SK-N-SH (cell line): ENCODE results near the gene DPEP2NB. TPM values are rescaled to one million over a fixed set of nuclear protein-coding genes. Genes with fewer than 3 reads are reported as not detected.

ENCODE experiments used
- CTCF ChIA-PET: fragments of 300-600, 350-600 bp; formaldehyde crosslinking; extraction: SDS; loops from one replicate; lab custom pipeline; 2021; lab: Yijun Ruan, JAX
- POLR2A ChIA-PET: fragments of 350-600 bp; sonication (Branson Sonifier 250); formaldehyde crosslinking; extraction: SDS; loops from one replicate; lab custom pipeline; 2020; ENCODE audit warnings: antibody characterized with exemption, inconsistent platforms; lab: Yijun Ruan, JAX
- DNase-seq: peaks from one replicate; pipeline ENCODE4 v3.0.0; 2012
- H2AFZ ChIP-seq: fragments of 200-600 bp; sonication (generic); 2 replicates; pipeline ENCODE4 v1.8.1; 2016; ENCODE audit warnings: antibody characterized with exemption, mild to moderate bottlenecking, low read depth
- H3F3A ChIP-seq: fragments of 200-600 bp; sonication (generic); replicated peaks from 2 replicates; pipeline ENCODE3; 2016; ENCODE audit warnings: antibody characterized with exemption, mild to moderate bottlenecking; ENCODE audit not compliant: insufficient read depth
- H3K27ac ChIP-seq, 2 experiments: fragments of 200-500 bp in 1 of 2; fragments of 200-600 bp in 1 of 2; sonication (Bioruptor generic) in 1 of 2; sonication (generic), shearing (Covaris generic) in 1 of 2; 2 replicates each; pipeline versions ENCODE4 v1.5.1 to v1.6.1; 2014 to 2016; ENCODE audit warnings: low read depth in 2 of 2, inconsistent platforms in 1 of 2, low read length in 1 of 2, mild to moderate bottlenecking in 1 of 2, mixed read lengths in 1 of 2
- H3K27me3 ChIP-seq: fragments of 200-600 bp; sonication (generic), shearing (Covaris generic); 2 replicates; pipeline ENCODE4 v1.6.1; 2016; ENCODE audit warnings: mixed run types; ENCODE audit not compliant: insufficient read depth
- H3K36me3 ChIP-seq, 2 experiments: fragments of 200-500 bp in 1 of 2; fragments of 200-600 bp in 1 of 2; sonication (Bioruptor generic) in 1 of 2; sonication (generic) in 1 of 2; replicated peaks in 1 of 2; 2 replicates each; pipeline versions ENCODE3 to v1.5.1; 2014 to 2016; ENCODE audit warnings: low read length in 1 of 2, mild to moderate bottlenecking in 1 of 2; ENCODE audit not compliant: insufficient read depth in 2 of 2, control insufficient read depth in 1 of 2
- H3K4me1 ChIP-seq, 2 experiments: fragments of 200-500 bp in 1 of 2; fragments of 200-600 bp in 1 of 2; sonication (Bioruptor generic) in 1 of 2; sonication (generic), shearing (Covaris generic) in 1 of 2; 2 replicates each; pipeline versions ENCODE4 v1.5.1 to v1.6.1; 2014 to 2016; ENCODE audit warnings: low read depth in 1 of 2, low read length in 1 of 2, mixed run types in 1 of 2; ENCODE audit not compliant: insufficient read depth in 2 of 2, control insufficient read depth in 1 of 2
- H3K4me2 ChIP-seq: fragments of 200-600 bp; sonication (generic), shearing (Covaris generic); 2 replicates; pipeline ENCODE4 v1.6.1; 2017; ENCODE audit warnings: mixed run types
- H3K4me3 ChIP-seq, 2 experiments: fragments of 200-500 bp in 1 of 2; fragments of 200-600 bp in 1 of 2; sonication (Bioruptor generic) in 1 of 2; sonication (generic), shearing (Covaris generic) in 1 of 2; 2 replicates each; pipeline versions ENCODE4 v1.5.1 to v1.8.1; 2014 to 2016; ENCODE audit warnings: low read depth in 2 of 2, inconsistent platforms in 1 of 2, low read length in 1 of 2, mild to moderate bottlenecking in 1 of 2, mixed read lengths in 1 of 2, moderate library complexity in 1 of 2
- H3K79me2 ChIP-seq: fragments of 200-600 bp; sonication (generic); 2 replicates; pipeline ENCODE4 v1.8.1; 2017; ENCODE audit warnings: mild to moderate bottlenecking; ENCODE audit not compliant: insufficient read depth
- H3K9ac ChIP-seq: fragments of 200-600 bp; sonication (generic); 2 replicates; pipeline ENCODE4 v1.6.1; 2017; ENCODE audit warnings: mixed run types
- H3K9me2 ChIP-seq: fragments of 200-600 bp; sonication (generic); 2 replicates; pipeline ENCODE4 v1.6.1; 2017; ENCODE audit warnings: mixed run types
- H3K9me3 ChIP-seq: fragments of 200-600 bp; sonication (generic); 2 replicates; pipeline ENCODE4 v1.6.1; 2017; ENCODE audit warnings: mixed run types, mild to moderate bottlenecking, moderate library complexity
- H4K20me1 ChIP-seq: fragments of 200-600 bp; sonication (generic); 2 replicates; pipeline ENCODE4 v1.6.1; 2017; ENCODE audit warnings: mild to moderate bottlenecking, mixed run types; ENCODE audit not compliant: insufficient read depth
- EP300 ChIP-seq, 2 experiments: IDR thresholded peaks; 2 replicates each; pipeline versions ENCODE4 v1.4.0 to v1.6.1; 2012; ENCODE audit warnings: borderline replicate concordance in 1 of 2, low read depth in 1 of 2, low read length in 1 of 2
- EZH2phosphoT487 ChIP-seq: fragments of 200-600 bp; sonication (generic); IDR thresholded peaks from 2 replicates; pipeline ENCODE4 v1.6.1; 2017; ENCODE audit warnings: low read depth, mixed run types, mild to moderate bottlenecking, antibody characterized with exemption, moderate library complexity, borderline replicate concordance
- GATA2 ChIP-seq: sonication (generic); formaldehyde crosslinking; IDR thresholded peaks from 2 replicates; pipeline ENCODE4 v1.5.0; 2020; ENCODE audit warnings: mild to moderate bottlenecking, missing genetic modification reagents
- JUND ChIP-seq: IDR thresholded peaks from 2 replicates; pipeline ENCODE4 v1.4.0; 2012
- MEF2A ChIP-seq: IDR thresholded peaks from 2 replicates; pipeline ENCODE4 v1.4.0; 2012; ENCODE audit warnings: low read depth, borderline replicate concordance
- NFIC ChIP-seq: IDR thresholded peaks from 2 replicates; pipeline ENCODE4 v1.4.0; 2012; ENCODE audit warnings: borderline replicate concordance
- NRF1 ChIP-seq: IDR thresholded peaks from 2 replicates; pipeline ENCODE4 v1.6.1; 2012; ENCODE audit warnings: low read depth, mild to moderate bottlenecking, low read length
- RXRA ChIP-seq: IDR thresholded peaks from 2 replicates; pipeline ENCODE4 v1.4.0; 2012; ENCODE audit warnings: low read depth, mild to moderate bottlenecking, borderline replicate concordance
- SMC3 ChIP-seq: IDR thresholded peaks from 2 replicates; pipeline ENCODE4 v1.6.1; 2012; ENCODE audit warnings: low read depth, low read length, improper control_type of control experiment
- TEAD4 ChIP-seq: IDR thresholded peaks from 2 replicates; pipeline ENCODE4 v1.4.0; 2012; ENCODE audit warnings: mild to moderate bottlenecking, borderline replicate concordance; ENCODE audit not compliant: insufficient read depth
- YY1 ChIP-seq: IDR thresholded peaks from 2 replicates; pipeline ENCODE4 v1.4.0; 2012; ENCODE audit warnings: low read depth, mild to moderate bottlenecking
- ZBTB33 ChIP-seq: IDR thresholded peaks from 2 replicates; pipeline ENCODE4 v1.4.0; 2012; ENCODE audit warnings: low read depth, borderline replicate concordance
- WGBS: methylation state at CpG from one replicate; pipeline ENCODE4 v1.1.6; 2017; ENCODE audit warnings: low lambda C conversion rate; 5-methylcytosine and 5-hydroxymethylcytosine counted together
- polyA plus RNA-seq, 3 experiments: library from polyadenylated mRNA; depleted of rRNA; stranded (reverse); fragments of >200 nt; gene quantifications; 2 replicates each; pipeline ENCODE4 v1.2.3, GENCODE V29; 2012
- small RNA-seq, 7 experiments: library from RNA; depleted of rRNA; stranded (forward); fragments of <200 nt; gene quantifications; one replicate each; pipeline ENCODE3, GENCODE V24; 2012

The DPEP2NB gene
- polyA plus RNA-seq, 1 of the 3 experiments (the other 2 are of a cell fraction) = not detected

GRCh38 chr16:67964477-67965131, 51.1 kb downstream of the DPEP2NB start (continued):
- no peak for TF ChIP-seq EZH2phosphoT487
- TF ChIP-seq SMC3 = no peak
- no peak for TF ChIP-seq NRF1
- TF ChIP-seq TEAD4 = no peak
- TF ChIP-seq ZBTB33 = no peak
- no peak for TF ChIP-seq MEF2A
- TF ChIP-seq YY1 = no peak
- TF ChIP-seq, all 33 proteins: peak for 0

GRCh38 chr16:67963662-67964321, 51.9 kb downstream of the DPEP2NB start:
- H3K9ac ChIP-seq = no peak overlapping the region
- H3K9me2 ChIP-seq = no peaks in the 10 kb centered on the region
- H3K4me2 ChIP-seq = no peak overlapping the region
- H3K9me3 ChIP-seq = no peaks in the 10 kb centered on the region
- peaks cover 87% of the 10 kb centered on the region for H3K79me2 ChIP-seq
- H2AFZ ChIP-seq = no peak overlapping the region
- 98% methylated on average over 22 of the region's 32 CpGs for WGBS
- no peaks in the 10 kb centered on the region for H3K27me3 ChIP-seq
- H3K4me3 ChIP-seq = no peak overlapping the region
- TF ChIP-seq NFIC = 0 out of 2 replicates have a peak, but pooled peaks have one; percentile 35
- TF ChIP-seq JUND = no peak
- TF ChIP-seq EP300 (IDR thresholded peaks at IDR 0.05; ENCODE audit: borderline replicate concordance in 1 of 2, low read depth in 1 of 2, low read length in 1 of 2) = no peak
- no peak for TF ChIP-seq GATA2 (CRISPR knock-in tag)
- TF ChIP-seq EZH2phosphoT487 = no peak
- no peak for TF ChIP-seq RXRA
- no peaks in the 10 kb centered on the region for H3F3A ChIP-seq
- no peak overlapping the region for H3K27ac ChIP-seq
- POLR2A ChIA-PET = interaction anchor here (1.1 kb wide), 1 partner anchor 23 kb away, joined by 4 read pairs; no protein-coding TSS in a partner anchor
- CTCF ChIA-PET = interaction anchor here (1.1 to 1.4 kb wide), 2 partner anchors 22 to 30 kb away, joined by 3 to 7 read pairs; no protein-coding TSS in a partner anchor
- DNase-seq = no peak
- peaks cover 58% of the 10 kb centered on the region for H4K20me1 ChIP-seq
- H3K36me3 ChIP-seq = peaks cover 35 to 49% of the 10 kb centered on the region in 2 experiments
- peaks cover 15 to 41% of the 10 kb centered on the region in 2 experiments; a peak in 3 of 4 replicates for H3K4me1 ChIP-seq

Small RNA genes lying within 50 kb of the gene (small RNA-seq; reads per million reads assigned to genes)
- gene RNU6-359P = 0 to 0.21 (median 0) reads per million in 7 experiments

Other genes with a start within 250 kb of the DPEP2NB start
- 11.9 and 12.1 TPM in 2 replicates for gene RANBP10, start 209.4 kb downstream of the DPEP2NB start, polyA plus RNA-seq (2012; rRNA removed)
- gene TSNAXIP1, start 209.0 kb downstream of the DPEP2NB start, polyA plus RNA-seq (2012; rRNA removed) = 4.4 and 6.8 TPM in 2 replicates
- gene THAP11, start 173.6 kb downstream of the DPEP2NB start, polyA plus RNA-seq (2012; rRNA removed) = 32.3 and 34.8 TPM in 2 replicates
- 287 and 449 TPM in 2 replicates for gene NUTF2, start 169.0 kb downstream of the DPEP2NB start, polyA plus RNA-seq (2012; rRNA removed)
- 48.6 and 57.6 TPM in 2 replicates for gene CENPT, start 168.2 kb downstream of the DPEP2NB start, polyA plus RNA-seq (2012; rRNA removed)
- gene EDC4, start 142.9 kb downstream of the DPEP2NB start, polyA plus RNA-seq (2012; rRNA removed) = 38.0 and 45.1 TPM in 2 replicates
- 0.41 and 0.45 TPM in 2 replicates for gene NRN1L, start 131.0 kb downstream of the DPEP2NB start, polyA plus RNA-seq (2012; rRNA removed)
- 30.1 and 31.4 TPM in 2 replicates for gene PSKH1, start 122.7 kb downstream of the DPEP2NB start, polyA plus RNA-seq (2012; rRNA removed)
- 1.3 and 1.9 TPM in 2 replicates for gene CTRL, start 84.0 kb downstream of the DPEP2NB start, polyA plus RNA-seq (2012; rRNA removed)
- 52.7 and 57.8 TPM in 2 replicates for gene PSMB10, start 79.1 kb downstream of the DPEP2NB start, polyA plus RNA-seq (2012; rRNA removed)
- gene LCAT, start 71.8 kb downstream of the DPEP2NB start, polyA plus RNA-seq (2012; rRNA removed) = 11.1 and 14.4 TPM in 2 replicates
- gene SLC12A4, start 47.3 kb downstream of the DPEP2NB start, polyA plus RNA-seq (2012; rRNA removed) = 54.3 and 75.8 TPM in 2 replicates
- not detected in 2 replicates for gene DPEP3, start 35.4 kb downstream of the DPEP2NB start, polyA plus RNA-seq (2012; rRNA removed)
- gene DPEP2, start 16.4 kb downstream of the DPEP2NB start, polyA plus RNA-seq (2012; rRNA removed) = not detected in 2 replicates
- 10.8 and 12.0 TPM in 2 replicates for gene DDX28, start 7.3 kb upstream of the DPEP2NB start, polyA plus RNA-seq (2012; rRNA removed)
- gene DUS2, start 7.4 kb upstream of the DPEP2NB start, polyA plus RNA-seq (2012; rRNA removed) = 16.1 and 16.5 TPM in 2 replicates
- 5.7 and 7.8 TPM in 2 replicates for gene NFATC3, start 69.5 kb upstream of the DPEP2NB start, polyA plus RNA-seq (2012; rRNA removed)
- gene ESRP2, start 220.2 kb upstream of the DPEP2NB start, polyA plus RNA-seq (2012; rRNA removed) = 0.07 and 0.39 TPM in 2 replicates
- gene PLA2G15, start 229.5 kb upstream of the DPEP2NB start, polyA plus RNA-seq (2012; rRNA removed) = 22.0 and 23.9 TPM in 2 replicates
- 19.0 and 37.3 TPM in 2 replicates for gene SLC7A6, start 248.6 kb upstream of the DPEP2NB start, polyA plus RNA-seq (2012; rRNA removed)